ENCODE measurements around the gene TMEM63C.

- no peak for TF ChIP-seq PATZ1 (CRISPR knock-in tag; IDR thresholded peaks at IDR 0.05; ENCODE audit: borderline replicate concordance)
- TF ChIP-seq ARNTL (CRISPR knock-in tag; IDR thresholded peaks at IDR 0.05; ENCODE audit: borderline replicate concordance, low read depth) = no peak
- no peak for TF ChIP-seq ISL1 (CRISPR knock-in tag; IDR thresholded peaks at IDR 0.05)
- no peak for TF ChIP-seq TOX (CRISPR knock-in tag; IDR thresholded peaks at IDR 0.05; ENCODE audit: borderline replicate concordance)
- TF ChIP-seq CREB5 (CRISPR knock-in tag; IDR thresholded peaks at IDR 0.05; ENCODE audit: low read depth) = no peak
- no peak for TF ChIP-seq ZNF70 (CRISPR knock-in tag; IDR thresholded peaks at IDR 0.05)
- TF ChIP-seq ZNF8 (CRISPR knock-in tag; IDR thresholded peaks at IDR 0.05) = no peak
- TF ChIP-seq ZFP30 (CRISPR knock-in tag; IDR thresholded peaks at IDR 0.05) = no peak
- TF ChIP-seq TSHZ2 (CRISPR knock-in tag; IDR thresholded peaks at IDR 0.05) = no peak
- TF ChIP-seq OSR1 (CRISPR knock-in tag; IDR thresholded peaks at IDR 0.05) = no peak
- TF ChIP-seq TCF4 (CRISPR knock-in tag; IDR thresholded peaks at IDR 0.05; ENCODE audit: borderline replicate concordance) = no peak
- no peak for TF ChIP-seq GLIS3 (CRISPR knock-in tag; IDR thresholded peaks at IDR 0.05)
- no peak for TF ChIP-seq RARB (CRISPR knock-in tag; IDR thresholded peaks at IDR 0.05)
Observed at GRCh38 chr14:77270361-77271112, 88.9 kb downstream of the TMEM63C start.
